NCI-H1105 treated with DMSO at 0.1 percent for 48 hours (cell line): ENCODE measurements around the gene IQCK.
"Not testable (repeated sequence)": the region's sequence is repeated elsewhere in the genome, so short reads cannot be mapped to it uniquely, and the experiment has no call there.

Source experiments
- DNase-seq: peaks from one replicate; lab custom pipeline; 2025; lab: John Stamatoyannopoulos, UW

The IQCK gene

DNA sequence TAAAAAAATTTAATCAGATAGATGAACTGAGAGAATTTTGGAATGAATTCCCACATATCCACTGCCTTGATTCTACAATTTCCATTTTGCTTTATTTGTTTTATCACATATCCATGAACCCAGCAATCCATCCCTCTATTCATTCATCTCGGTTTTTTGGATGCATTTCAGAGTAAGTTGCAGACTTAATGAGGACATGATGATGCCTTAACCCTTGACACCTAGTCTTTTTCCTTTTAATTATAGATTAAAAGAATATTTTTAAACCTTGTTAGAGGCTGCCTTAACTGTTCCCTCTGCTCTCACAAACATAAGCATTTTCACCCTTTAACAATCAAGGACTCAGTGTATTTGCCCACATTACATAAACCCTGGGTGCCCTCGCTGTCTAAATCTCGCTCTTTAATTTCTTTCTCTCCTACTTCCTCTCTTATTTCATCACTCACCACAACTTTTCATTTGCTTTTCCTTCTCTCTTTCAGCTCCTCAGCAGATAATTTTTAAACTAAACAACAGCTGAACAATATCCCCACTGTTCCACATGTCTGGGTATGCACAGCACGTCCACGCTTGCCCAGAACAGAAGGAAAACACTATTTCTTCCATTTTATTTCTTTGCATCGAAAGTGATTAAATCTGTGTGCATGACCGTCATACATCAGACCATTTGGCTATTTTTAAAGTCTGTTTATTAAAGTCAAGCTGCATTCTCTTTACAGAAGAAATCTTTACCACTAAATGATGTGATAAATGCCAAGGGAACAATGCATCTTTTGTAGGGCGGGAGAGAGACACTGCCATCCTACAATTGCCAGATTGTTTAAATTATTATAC, 39.9 kb downstream of the IQCK start:
- DNase-seq = peak; percentile 26

DNA sequence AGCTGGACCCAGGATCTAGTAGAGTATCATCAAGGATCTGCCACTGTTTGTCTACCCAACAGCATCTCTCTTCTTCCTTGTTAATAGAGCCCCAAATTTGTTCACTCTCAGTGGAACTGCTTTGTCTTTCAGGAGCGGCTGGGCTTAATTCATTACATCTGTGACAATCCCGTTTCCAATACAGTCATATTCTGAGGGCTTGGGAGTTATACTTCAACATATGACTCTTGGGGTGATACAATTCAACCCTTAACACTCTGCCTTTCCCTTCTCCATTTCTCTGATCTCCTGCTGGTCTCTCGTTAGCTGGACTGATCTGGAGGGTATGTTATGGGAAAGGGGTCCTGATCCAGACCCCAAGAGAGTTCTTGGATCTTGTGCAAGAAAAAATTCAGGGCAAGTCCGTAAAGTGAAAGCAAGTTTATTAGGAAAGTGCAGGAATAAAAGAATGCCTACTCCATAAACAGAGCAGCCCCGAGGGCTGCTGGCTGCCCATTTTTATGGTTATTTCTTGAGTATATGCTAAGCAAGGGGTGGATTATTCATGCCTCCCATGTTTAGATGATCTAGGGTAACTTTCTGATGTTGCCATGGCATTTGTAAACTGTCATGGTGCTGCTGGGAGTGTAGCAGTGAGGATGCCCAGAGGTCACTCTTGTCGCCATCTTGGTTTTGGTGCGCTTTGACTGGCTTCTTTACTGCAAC, 42.4 kb downstream of the IQCK start:
- DNase-seq = no peak

DNA sequence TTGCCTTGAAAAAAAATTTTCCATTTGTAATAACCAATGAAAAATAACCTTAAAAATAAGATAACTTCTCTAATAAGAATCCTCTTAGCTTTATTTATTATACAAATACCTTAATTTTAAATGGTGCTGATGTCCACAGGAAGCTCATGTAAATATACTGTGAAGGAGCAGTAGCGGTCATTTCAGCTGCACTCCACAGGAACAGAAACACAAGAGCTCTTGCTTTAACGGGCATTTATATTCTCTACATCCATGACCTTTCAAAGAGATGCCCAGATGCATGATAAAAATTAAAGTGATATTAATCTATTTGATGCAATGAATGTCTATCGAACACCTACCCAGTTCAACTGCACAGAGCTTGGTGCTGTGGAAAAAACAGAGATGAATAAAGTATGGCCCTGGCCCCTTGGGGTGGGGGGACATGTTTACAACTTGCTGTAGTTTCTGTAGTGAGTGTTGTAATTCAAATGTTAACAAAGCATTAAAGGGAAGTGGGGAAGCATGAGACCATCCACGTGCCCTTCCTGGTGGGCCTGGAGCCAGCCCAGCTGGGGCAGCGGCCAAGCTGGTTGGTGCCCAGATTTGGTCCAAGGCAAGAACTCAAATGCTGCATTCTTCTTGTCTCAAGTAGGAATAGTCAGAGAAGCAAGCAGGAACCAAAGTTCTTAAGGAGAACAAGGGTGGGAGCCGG, 47.9 kb downstream of the IQCK start:
- DNase-seq = no peak

DNA sequence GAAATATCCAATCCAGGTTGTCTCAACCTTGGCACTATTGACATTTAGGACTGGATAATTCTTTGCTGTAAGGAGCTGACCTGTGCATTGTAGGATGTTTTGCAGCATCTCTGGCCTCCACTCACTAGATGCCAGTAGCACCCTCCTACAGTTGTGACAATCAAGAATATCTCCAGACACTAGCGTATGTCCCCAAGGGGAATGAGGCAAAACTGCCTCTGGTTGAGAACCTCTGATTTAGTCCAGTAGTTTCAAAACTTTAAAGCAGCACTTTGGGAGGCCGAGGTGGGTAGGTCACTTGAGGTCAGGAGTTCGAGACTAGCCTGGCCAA, 48.4 kb downstream of the IQCK start:
- DNase-seq = no peak

DNA sequence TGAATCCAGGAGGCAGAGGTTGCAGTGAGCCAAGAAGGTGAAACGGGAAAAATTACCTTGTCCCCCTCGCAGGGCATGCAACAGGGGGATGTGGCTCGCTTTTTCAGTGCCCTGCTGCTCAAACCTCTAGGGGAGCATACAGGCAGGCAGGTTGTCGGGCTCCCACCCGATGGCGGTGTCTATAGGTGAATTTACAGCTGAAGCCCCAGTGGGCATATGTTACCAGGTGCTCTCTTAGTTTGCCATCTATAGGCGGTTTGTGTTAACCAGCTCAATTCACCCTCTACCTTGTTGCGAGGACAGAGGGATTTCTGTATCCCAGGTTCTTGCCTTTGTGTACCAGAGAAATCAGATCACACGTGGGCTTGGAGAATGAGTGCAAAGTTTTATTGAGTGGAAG, 48.9 kb downstream of the IQCK start:
- DNase-seq = no peak

DNA sequence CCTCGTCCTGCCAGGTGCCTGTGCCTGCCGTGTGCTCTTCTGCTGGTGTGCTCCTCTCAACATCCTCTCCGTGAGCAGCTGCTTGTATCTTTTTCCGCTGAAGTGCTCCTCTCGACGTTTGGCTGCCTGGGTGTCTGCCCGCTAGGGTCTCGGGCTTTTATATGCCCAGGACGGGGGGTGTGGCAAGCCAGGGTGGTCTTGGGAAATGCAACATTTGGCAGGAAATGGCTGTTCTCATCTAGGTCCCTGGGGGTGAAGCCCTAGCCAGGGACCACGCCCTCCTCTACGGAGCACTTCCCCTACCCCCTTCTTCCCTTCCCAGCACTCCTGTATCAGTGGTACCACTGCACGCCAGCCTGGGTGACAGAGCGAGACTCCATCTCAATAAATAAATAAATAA, 49.4 kb downstream of the IQCK start:
- no peak for DNase-seq

DNA sequence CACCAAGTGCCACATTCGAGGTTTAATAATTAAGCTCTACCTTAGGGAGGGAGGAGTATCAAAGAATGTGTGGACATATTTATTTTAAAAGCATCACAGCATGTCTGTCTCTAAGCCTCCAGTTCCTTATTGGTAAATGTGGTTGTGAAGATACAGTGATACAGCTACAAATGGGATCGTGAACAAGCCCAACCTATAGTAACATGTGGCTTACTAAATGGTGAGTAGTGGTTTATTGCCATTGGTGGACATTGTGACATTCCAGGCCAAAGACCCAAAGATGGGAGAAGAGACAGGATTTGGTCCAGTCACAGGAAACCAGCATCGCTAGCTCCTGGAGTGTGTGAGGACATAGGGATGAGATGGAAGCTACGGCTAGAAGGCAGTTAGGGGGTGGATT, 51.2 kb downstream of the IQCK start:
- DNase-seq = no peak

DNA sequence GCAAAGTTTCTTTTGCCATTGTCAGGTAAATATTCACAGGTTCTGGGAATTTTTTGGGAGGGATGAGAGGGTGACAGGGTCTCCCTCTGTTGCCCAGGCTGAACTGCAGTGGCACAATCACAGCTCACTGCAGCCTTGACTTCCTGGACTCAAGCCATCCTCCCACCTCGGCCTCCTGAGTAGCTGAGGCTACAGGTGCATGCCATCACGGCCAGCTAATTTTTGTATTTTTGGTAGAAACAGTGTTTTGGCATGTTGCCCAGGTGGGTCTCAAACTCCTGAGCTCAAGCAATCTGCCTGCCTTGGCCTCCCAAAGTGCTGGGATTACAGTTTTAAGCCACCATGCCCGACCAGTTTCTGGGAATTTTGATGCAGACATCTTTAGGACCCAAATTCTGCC, 53.0 kb downstream of the IQCK start:
- no peak for DNase-seq

DNA sequence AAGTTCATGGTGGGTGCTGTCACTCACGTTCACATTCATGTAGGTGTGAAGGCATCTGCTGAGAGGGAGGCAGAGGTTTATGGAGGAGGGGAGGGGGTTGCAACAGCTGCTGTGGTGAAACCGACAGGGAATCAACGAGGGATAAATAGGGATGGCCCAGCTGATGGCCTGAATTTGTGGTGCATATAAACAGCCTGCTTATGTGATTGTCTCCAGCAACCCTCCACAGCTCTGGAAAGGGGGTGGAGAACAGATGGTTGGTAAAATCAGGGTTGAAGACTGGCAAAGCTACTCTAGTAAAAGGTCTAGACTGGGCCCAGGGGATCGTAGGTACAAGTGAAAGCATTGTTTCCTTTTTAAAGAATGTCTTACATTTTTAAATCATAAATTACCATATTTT, 53.7 kb downstream of the IQCK start:
- DNase-seq = no peak

DNA sequence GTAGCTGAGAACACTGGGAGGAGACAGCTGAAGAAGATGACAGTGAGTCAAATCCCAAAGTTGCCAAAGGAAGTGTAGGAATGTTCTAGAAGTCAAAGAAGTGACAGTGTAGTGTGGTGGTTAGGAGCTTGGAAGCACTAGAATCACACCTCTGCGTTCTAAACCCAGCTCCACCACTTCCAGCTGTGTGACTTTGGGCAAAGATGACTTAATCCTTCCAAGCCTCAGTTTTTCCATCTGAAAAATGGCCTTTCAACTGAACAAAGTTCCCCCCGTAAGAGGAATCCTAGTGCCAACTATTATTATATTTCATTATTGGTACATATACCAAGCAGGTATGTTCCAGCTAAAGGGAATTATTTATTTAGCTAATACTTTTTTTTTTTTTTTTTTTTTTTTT, 56.0 kb downstream of the IQCK start:
- DNase-seq = no peak

DNA sequence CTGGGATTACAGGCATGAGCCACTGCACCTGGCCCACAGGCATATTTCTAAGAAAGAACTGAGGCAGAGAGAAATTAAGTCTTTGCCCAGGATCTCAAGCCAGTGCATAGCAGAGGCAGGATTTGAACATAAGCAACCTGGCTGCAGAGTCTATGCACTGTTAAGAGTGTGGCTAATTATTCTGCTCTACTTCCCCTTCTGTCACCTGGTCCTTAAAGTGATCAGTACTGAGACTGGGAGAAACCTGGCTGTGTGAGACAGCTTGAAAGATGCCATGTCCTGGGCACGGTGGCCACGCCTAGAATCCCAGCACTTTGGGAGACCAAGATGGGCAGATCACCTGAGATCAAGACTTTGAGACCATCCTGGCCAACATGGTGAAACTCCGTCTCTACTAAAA, 58.1 kb downstream of the IQCK start:
- no peak for DNase-seq

DNA sequence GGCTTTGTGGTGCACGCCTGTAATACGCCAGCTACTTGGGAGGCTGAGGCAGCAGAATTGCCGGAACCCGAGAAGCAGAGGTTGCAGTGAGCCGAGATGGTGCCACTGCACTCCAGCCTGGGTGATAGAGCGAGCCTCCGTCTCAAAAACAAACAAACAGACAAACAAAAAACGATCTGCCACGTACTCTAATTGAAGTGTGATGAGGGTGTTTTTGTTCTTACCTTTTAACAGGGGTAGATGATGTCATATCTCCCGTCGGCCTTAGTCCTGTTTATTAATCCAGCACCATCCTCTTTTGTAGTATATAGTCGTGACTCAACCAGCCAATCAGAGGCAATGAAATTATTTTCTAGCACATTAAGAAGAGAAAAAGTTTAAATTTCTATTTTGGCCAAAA, 58.5 kb downstream of the IQCK start:
- no peak for DNase-seq

DNA sequence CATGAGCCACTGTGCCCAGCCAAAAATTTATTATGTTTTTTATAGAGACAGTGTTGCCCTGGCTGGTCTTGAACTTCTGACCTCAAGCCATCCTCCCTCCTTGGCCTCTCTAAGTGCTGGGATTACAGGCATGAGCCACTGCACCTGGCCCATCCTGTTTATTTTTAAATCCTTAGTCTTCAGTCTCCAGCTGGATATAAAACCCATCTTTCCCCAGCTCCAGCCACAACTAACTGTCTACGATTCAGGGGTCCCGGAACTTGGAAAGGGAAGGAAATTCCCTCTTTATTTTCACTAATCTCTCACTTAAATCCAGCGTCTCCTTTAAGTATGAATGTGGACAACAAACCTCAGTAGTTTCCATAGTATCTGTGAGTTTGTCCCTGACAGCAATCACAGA, 62.2 kb downstream of the IQCK start:
- DNase-seq = no peak

DNA sequence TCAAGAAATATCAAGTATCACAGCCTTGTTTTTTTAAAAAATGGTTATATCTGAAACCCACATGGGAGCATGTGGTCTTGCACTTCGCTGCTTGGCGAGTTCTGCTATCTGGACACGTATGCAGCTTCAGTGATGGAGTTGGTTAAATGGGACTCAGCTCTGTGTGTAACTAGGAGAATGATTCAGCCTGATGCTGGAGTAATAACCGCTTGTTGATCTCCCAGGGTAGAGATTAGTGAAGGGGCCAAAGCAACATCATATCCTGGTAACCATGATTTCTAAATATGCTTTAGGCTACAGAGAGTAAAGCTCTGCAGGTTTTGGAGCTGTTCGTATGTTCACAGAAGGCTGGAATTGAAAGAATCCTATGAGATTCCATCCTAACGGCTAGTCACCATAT, 63.2 kb downstream of the IQCK start:
- DNase-seq = no peak

DNA sequence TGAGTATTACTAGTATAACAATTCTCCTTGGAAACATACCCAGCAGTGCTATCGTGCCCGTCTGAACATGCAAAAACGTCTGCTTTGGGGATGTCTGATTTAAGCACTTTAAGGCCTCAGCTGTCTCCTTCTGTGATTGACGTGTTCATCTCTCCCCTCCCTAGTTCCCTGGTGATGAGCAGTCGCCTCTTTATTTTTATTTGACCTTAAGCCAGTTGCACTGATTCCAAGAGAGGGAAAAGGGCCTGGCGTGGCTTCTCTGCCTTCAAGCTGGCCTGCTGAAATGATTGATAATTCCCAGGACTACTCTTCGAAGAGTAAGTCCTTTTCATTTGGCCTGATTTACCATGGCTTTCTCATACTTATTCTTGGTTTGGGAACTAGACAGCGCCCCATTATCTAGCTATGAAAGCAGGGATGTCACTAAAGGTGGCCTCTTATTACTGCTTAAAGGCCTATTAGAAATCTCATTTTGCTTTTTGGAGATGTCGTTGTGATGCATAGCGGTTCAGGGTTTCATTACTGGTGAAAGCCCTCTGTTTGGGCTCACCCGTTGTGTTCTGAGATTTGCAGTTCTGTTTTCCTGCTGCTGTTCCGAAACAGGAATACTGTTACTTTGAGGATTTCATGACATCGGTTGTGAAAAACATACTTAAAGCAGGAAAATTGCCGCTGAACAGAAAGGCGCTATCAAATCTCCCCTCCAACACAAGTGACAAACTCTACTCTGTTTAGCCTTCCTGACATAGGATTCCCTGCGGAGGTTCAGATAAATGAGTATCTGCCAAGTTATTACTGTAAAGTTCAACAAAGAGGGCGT, 65.5 kb downstream of the IQCK start:
- no peak for DNase-seq

DNA sequence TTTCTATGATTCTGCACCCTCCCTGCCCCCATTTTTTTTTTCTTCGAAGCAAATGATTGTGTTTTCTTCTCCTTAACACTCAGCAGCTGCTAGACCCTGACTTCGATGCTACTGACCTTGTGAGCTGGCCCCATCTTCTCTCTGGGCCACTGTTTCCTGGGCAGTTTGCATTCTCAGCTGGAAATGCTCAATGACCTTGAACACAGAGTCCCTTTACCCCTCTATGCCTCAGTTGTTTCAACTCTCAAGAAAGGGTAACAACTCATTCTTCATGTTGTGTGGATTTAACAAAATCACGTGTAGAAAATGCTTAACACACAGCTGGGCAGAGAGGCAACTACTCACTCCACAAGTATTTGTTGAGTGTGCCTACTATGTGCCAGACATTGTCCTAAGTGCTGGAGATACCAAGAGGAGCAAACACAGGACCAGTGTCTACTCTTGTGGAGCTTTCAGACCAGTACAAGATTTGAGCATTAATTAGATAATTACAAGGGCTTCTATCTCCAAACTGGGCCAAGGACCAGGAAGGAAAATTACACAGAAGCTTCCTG, 66.2 kb downstream of the IQCK start:
- DNase-seq = no peak

DNA sequence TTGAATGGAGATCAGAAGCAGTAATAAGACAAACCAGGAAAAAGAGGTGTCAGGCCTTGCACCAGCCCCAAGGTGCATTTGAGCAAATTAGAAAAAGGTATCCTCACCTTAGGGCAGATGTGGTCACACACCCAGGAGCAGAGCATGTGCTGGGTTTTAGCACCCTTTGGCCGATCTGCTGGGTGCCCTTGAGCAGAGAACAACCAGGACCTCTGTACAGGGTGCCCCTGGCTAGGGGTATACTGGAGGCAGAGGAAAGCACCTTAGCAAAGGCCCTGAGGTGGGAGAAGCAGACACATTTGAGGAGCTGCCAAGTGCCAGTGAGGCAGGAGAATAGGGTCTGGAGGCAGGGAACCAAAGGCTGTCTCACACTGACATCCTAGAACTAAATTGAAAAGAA, 67.0 kb downstream of the IQCK start:
- DNase-seq = no peak

DNA sequence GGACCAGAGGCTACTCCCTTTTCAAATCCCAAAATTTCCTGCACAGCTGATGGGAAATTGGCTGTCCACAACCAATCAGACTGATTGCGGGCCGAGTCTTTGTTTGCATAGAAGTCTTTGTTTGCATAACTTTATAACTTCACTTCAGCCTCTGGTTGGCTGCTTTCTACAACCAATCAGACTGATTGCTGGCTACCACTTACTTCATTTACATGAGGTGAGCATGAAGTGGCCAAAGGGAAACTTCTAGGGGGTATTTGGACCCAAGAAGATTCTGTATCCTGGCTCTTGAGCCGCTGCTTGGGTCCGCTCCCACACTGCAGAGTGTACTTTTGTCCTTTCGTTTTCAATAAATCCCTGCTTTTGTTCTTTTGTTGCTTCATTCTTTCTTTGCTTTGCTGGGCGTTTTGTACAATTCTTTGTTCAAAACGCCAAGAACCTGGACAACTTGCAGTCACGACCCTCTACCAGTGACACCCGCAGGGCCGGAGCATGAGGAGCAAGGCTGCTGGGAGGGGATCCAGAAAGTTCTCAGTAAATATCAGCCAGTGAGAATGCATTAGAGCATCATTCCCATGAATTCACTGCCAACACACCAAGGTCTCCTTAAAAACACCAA, 67.5 kb downstream of the IQCK start:
- no peak for DNase-seq

DNA sequence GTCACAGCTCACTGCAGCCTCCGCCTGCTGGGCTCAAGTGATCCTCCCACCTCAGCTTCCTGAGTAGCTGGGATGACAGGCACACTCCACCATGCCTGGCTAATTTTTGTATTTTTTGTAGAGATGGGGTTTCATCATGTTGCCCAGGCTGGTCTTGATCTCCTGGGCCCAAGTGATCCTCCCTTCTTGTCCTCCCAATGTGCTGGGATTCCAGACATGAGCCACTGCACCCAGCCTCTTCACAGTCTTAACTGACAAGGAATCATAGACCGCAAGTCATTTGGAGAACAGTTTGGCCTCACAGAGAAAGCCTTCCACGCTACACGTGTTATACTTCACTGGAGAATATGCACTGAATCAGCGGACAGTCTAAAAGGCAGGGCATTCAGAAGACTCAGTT, 83.3 kb downstream of the IQCK start:
- DNase-seq = not testable (repeated sequence)

DNA sequence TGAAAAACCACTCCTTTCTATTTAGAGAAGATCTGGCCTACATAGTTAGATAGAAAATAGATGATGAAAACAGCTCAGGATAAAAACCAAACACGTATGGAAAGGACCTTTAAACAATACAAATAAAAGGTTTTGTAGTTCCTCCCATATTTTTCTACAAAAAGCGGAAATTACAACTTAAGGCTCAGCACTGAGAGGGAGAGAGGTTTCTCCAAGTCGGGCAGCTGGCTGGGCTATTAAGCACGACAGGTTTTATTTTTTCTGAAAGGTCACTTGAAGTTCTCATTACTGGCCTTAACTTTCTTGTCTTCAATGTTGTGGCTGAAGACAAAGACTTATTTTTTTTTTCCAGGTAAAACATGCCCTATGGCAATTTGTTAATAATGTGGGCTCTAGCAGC, 83.8 kb downstream of the IQCK start:
- DNase-seq = not testable (repeated sequence)

DNA sequence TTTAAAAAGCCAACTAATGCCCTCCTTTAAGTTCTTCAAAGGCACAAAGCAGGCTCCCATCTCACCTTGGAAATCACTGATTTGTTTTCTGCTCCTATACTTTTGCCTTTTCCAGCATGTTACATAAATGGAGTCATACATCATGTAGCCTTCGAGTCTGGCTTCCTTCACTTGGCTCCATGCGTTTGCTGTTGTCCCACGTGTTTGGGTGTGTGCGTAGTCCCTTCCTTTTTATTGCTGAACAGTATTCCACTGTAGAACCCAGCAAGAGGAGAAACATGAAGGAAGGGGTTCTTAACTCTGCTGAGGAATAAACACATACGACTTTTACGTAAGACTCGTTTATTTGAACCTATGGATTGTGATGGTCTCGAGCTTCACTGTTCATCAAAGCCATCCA, 84.5 kb downstream of the IQCK start:
- no peak for DNase-seq
